Umbilical cord (tissue), 2 donors: ENCODE data around the gene SRRM2. TPM values are rescaled to one million over a fixed set of nuclear protein-coding genes. Genes with fewer than 3 reads are reported as not detected.

Experiments used
- DNase-seq: peaks from one replicate; pipeline ENCODE4 v3.0.0-alpha.2; 2015; ENCODE audit warnings: low spot score
- total RNA-seq: library from RNA; depleted of rRNA; stranded (reverse); fragments of >200 nt; gene quantifications from one replicate; pipeline ENCODE4 v1.2.3, GENCODE V29; 2014; ENCODE audit warnings: low replicate concordance; ENCODE audit not compliant: insufficient read depth

SRRM2 gene
- total RNA-seq, 1 donor from 2014 or later: 123 TPM

DNA sequence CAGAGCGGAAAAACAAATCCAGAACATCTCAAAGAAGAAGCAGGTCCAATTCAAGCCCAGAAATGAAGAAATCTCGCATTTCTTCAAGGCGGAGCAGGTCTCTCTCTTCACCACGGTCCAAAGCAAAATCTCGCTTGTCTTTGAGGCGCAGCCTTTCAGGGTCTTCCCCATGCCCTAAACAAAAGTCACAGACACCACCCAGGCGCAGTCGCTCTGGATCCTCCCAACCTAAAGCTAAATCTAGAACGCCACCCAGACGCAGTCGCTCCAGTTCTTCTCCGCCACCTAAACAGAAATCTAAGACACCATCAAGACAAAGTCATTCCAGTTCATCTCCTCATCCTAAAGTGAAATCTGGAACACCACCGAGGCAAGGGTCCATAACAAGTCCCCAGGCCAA is 10.3 kb downstream of the SRRM2 start:
- no peak for DNase-seq

GRCh38 chr16:2763173-2763572 is 10.7 kb downstream of the SRRM2 start:
- no peak for DNase-seq

- DNase-seq: no peak
These were observed 12.3 kb downstream of the SRRM2 start for GRCh38 chr16:2764718-2765117.

- no peak for DNase-seq
These were observed 13.3 kb downstream of the SRRM2 start for GRCh38 chr16:2765462-2766404.

GRCh38 chr16:2766430-2767139 is 14.1 kb downstream of the SRRM2 start:
- no peak for DNase-seq

GRCh38 chr16:2767140-2767731 is 14.8 kb downstream of the SRRM2 start:
- DNase-seq: no peak

GRCh38 chr16:2767891-2768290 is 15.5 kb downstream of the SRRM2 start:
- DNase-seq: no peak

GRCh38 chr16:2768403-2769089 is 16.1 kb downstream of the SRRM2 start:
- DNase-seq: no peak

GRCh38 chr16:2769100-2769529 is 16.7 kb downstream of the SRRM2 start:
- no peak for DNase-seq

- DNase-seq: no peak
These were observed 17.2 kb downstream of the SRRM2 start for GRCh38 chr16:2769675-2770056.

DNA sequence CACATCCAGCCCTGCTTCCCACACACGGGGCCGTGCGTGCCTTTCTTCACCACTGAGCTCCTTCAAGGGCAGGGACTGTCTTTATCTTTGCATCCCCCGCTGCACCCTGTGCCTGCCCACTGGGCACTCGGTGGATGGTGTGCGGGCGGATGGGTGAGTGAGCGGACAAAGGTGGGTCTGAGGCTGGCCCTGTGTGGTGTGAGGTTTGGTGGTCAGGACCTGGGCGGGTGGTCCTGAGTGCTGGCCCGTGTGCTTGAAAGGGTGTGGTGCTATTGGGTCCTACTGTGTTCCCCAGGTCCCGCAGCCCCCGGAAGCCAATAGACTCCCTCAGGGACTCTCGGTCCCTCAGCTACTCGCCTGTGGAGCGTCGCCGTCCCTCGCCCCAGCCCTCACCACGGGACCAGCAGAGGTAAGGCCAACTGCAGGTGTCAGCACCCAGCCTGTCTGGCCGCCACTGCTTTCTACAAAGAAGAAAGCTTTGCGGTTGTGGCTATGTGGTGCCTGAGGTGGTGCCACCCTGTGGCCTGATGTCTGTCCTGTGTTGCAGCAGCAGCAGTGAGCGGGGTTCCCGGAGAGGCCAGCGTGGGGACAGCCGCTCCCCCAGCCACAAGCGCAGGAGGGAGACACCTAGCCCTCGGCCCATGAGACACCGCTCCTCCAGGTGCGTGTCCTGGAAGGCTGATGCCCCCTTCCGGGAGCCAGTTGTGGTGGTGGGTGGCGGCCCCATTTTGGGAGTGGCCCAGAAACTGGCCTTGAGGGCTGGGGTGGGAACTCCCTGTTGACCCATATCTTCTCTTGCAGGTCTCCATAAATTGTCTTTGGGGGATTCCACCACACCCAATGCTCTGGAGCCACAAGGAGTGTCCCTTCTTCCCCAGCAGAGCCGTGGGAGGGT is 17.9 kb downstream of the SRRM2 start:
- no peak for DNase-seq

- DNase-seq: no peak
These were observed 19.3 kb downstream of the SRRM2 start for GRCh38 chr16:2771496-2772402.

DNA sequence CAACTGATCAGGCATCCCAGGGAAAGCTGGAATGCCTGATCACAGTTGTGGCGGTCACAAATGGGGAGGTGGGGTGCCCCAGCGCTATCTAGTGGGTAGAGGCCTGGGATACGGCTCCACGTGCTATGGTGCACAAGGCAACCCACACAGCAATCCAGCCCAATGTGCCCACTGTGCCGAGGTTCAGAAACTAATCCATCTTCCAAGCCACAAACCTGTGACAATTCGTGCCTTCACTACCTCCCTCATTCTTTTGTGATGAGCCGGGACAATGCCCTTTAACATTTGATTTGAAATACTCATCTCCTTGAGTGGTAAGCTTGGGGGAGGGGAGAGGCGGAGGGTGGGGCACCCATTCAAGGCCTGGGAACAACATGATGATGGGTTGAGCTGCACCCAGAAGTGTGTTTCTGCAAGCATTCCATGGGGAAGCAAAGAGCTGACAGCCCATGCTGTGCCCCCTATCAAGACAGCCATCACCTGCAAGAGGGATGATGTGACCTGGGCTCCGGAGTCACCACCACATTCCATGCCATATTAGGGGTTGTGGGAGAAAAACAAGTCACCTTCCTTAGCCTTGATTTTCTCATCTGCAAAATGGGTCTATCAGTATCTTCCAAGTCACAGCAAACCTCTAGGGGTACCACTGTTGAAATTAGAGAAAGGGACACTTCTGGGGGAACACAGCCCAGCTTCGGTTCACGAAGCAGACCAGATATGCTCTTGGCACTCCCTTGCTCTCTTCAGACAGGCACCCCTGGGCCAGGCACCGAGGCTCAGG is 20.9 kb downstream of the SRRM2 start:
- no peak for DNase-seq

GRCh38 chr16:2774161-2774891 is 21.9 kb downstream of the SRRM2 start:
- DNase-seq: no peak

GRCh38 chr16:2775131-2775716 is 22.8 kb downstream of the SRRM2 start:
- no peak for DNase-seq

GRCh38 chr16:2775765-2776499 is 23.5 kb downstream of the SRRM2 start:
- DNase-seq: no peak

- no peak for DNase-seq
These were observed 24.2 kb downstream of the SRRM2 start for GRCh38 chr16:2776500-2777139.
